ENCODE data around the gene TH. TPM values are rescaled to one million over a fixed set of nuclear protein-coding genes. Genes with fewer than 3 reads are reported as not detected.

The TH gene
- total and polyA plus RNA-seq, 2 of the 8 experiments (the other 6 are each of a cell fraction or from before 2014, with no cell fraction given), result 0.09 TPM; not detected in 1

DNA sequence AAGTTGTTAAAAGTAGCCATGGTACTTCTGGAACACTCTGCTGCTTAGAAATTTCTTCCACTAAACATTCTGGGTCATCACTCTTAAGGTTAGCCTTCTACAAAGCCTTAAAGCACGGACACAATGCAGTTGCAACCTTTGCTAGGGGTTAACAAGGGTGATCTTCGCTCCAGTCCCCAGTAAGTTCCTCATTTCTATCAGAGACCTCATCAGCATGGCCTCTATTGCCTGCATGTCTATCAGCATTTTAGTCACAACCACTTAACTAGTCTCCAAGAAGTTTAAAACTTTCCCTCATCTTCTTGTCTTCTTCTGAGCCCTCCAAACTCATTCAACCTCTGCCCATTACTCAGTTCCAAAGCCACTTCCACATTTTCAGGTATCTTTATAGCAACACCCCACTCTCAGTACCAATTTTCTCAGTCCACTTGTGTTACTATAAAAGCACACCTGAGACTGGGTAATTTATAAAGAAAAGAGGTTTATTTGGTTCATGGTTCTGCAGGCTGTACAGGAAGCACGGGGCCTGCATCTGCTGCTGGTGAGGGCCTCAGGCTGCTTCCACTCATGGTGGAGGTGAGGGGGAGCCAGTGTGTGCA lies 48.7 kb upstream of the TH start:
- Histone ChIP-seq H3K18ac (ENCODE audit: extremely low read depth, low read length) (no peak overlapping the region), H3K4me3 (ENCODE audit: extremely low read depth in 1 of 4, insufficient read depth in 2 of 4, low read depth in 3 of 4, low read length in 4 of 4) (no peak overlapping the region), H3K27me3 (replicated peaks in 1 of 4; ENCODE audit: control insufficient read depth in 3 of 4, extremely low read depth in 1 of 4, insufficient read depth in 3 of 4, low read length in 3 of 4) (peaks cover 0 to 12% (median 2%) of the 10 kb centered on the region in 4 experiments; a peak in 3 of 7 replicates), H4K20me1 (replicated peaks in 1 of 2; ENCODE audit: control insufficient read depth in 1 of 2, insufficient read depth in 2 of 2, low read length in 2 of 2) (peaks cover 0 to 2% of the 10 kb centered on the region in 2 experiments), H3K56ac (replicated peaks; ENCODE audit: insufficient read length, low read depth, low read length) (no peak overlapping the region), H2AFZ (ENCODE audit: low read length) (no peak overlapping the region), H3K23me2 (ENCODE audit: low read depth, low read length) (peaks cover 3% of the 10 kb centered on the region; the same call in 1 of the 2 replicates), H3K27ac (ENCODE audit: low read depth, low read length) (no peak overlapping the region), H3K23ac (ENCODE audit: insufficient read length) (no peak overlapping the region), H3K79me1 (ENCODE audit: low read depth, low read length) (no peaks in the 10 kb centered on the region), H3K4me1 (replicated peaks in 1 of 4; ENCODE audit: control insufficient read depth in 3 of 4, insufficient read depth in 4 of 4, low read length in 3 of 4) (0 out of 7 replicates have a peak, but pooled peaks cover 0 to 2% (median 0%) of the 10 kb centered on the region in 4 experiments), H2AK5ac (ENCODE audit: low read depth, low read length) (no peak overlapping the region), H3K4me2 (ENCODE audit: insufficient read depth in 1 of 2, low read depth in 2 of 2, low read length in 2 of 2) (no peak overlapping the region), H3K9me3 (ENCODE audit: insufficient read depth in 2 of 2, low read depth in 1 of 2, low read length in 1 of 2) (no peaks in the 10 kb centered on the region), H3K79me2 (ENCODE audit: control insufficient read depth in 1 of 2, insufficient read depth in 2 of 2, low read length in 2 of 2) (no peaks in the 10 kb centered on the region), H4K91ac (replicated peaks; ENCODE audit: insufficient read length, low read length) (no peak overlapping the region), H3K36me3 (ENCODE audit: control insufficient read depth in 2 of 4, insufficient read depth in 4 of 4, low read length in 3 of 4) (no peaks in the 10 kb centered on the region), H3K4ac (replicated peaks; ENCODE audit: insufficient read length, low read depth, low read length) (no peak overlapping the region), H4K5ac (ENCODE audit: insufficient read length, low read depth, low read length) (no peak overlapping the region), H2BK15ac (ENCODE audit: low read length) (no peak overlapping the region), H2BK20ac (ENCODE audit: low read length) (no peak overlapping the region), H2BK5ac (ENCODE audit: low read depth, low read length) (no peak overlapping the region), H4K8ac (ENCODE audit: extremely low read depth, insufficient read depth, low read length) (no peak overlapping the region), H2BK12ac (ENCODE audit: low read depth, low read length) (no peak overlapping the region), H3K9ac (replicated peaks in 1 of 4; ENCODE audit: extremely low read depth in 1 of 4, low read depth in 3 of 4, low read length in 3 of 4) (no peak overlapping the region), H3K14ac (ENCODE audit: insufficient read length) (no peak overlapping the region), H2BK120ac (replicated peaks; ENCODE audit: low read depth, low read length) (no peak overlapping the region)
- DNase-seq (ENCODE audit: low read depth in 1 of 2, low spot score in 2 of 2) (no peak), FAIRE-seq (no peak)
- POLR2A ChIA-PET (ENCODE audit: partially characterized antibody), result no interaction called here
- WGBS, 2 experiments (ENCODE audit: extremely low coverage in 1 of 2, insufficient coverage in 1 of 2, insufficient read length in 1 of 2, insufficient replicate concordance in 2 of 2, low coverage in 1 of 2, low lambda C conversion rate in 2 of 2, missing lambda C conversion rate in 1 of 2), result 86% methylated on average over 3 of the region's 3 CpGs; no CpG with 5 or more reads in 1 of the 2 experiments
- CTCF ChIA-PET (ENCODE audit: partially characterized antibody), result no interaction called here
- TF ChIP-seq ZNF274 (IDR thresholded peaks at IDR 0.05; ENCODE audit: borderline replicate concordance, extremely low read depth, low read length) (no peak), CEBPB (IDR thresholded peaks at IDR 0.05; ENCODE audit: low read depth, low read length) (no peak), YY1 (IDR thresholded peaks at IDR 0.05; ENCODE audit: low read depth, low read length) (no peak), JUND (IDR thresholded peaks at IDR 0.05; ENCODE audit: low read length) (no peak)
- TF ChIP-seq, protein P1, sequence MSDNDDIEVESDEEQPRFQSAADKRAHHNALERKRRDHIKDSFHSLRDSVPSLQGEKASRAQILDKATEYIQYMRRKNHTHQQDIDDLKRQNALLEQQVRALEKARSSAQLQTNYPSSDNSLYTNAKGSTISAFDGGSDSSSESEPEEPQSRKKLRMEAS (IDR thresholded peaks at IDR 0.05), result no peak
